Activated CD8-positive, alpha-beta memory T cell treated with anti-CD3 and anti-CD28 coated beads, Interleukin-2, amount 50 U/mL, for 48 hours (primary cell): Measurements from ENCODE around the gene SNRNP25.
"Not testable (repeated sequence)": the region's sequence is repeated elsewhere in the genome, so short reads cannot be mapped to it uniquely, and the experiment has no call there.

Experiments used
- DNase-seq: peaks from one replicate; pipeline ENCODE4 v3.0.0-alpha.2; 2020

The SNRNP25 gene

DNA sequence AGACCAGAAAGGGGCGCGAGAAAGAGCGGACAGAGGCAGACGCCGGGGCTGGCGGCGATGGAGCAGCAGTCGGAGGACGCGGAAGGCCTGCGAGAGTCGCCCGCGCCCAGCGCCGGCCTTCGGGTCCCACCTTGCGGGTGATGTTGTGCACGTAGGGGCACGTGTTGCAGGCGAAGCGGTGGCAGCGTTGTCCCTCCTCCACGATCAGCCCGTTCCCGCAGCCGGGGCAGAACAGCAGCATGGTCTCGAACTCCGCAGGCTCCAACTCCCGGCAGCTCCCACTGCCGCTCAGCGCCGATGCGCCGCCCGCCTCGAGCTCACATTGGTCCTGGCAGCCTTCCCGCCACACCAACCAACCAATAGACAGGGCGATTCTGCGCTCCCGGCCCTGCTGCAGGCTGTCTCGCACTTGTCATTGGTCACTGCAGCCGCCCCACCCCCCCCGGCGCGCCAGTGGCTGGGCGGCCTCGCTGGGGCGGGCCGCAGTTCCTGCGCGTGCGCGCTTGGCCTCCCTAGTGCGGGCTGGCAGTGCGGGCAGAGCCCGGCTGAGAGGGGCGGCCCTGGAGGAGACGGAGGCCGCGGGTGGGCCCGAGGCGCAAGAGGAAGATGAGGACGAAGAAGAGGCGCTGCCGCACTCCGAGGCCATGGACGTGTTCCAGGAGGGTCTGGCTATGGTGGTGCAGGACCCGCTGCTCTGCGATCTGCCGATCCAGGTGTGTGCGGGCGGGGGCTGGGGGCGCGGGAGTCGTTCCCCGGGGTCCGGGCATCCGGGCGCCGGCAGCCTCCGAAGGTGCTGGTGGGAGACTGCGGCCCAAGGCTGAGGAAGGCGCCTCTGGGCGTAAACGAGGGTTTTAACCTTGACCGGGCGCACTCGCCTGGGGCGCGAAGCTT, at the start of gene SNRNP25, which contains the start of gene POLR3K:
TSS of gene SNRNP25 (plus strand) at position 483 of the 891 bp plus-strand sequence. CDS start at position 672, 189 bp downstream.
TSS of gene POLR3K (minus strand) at position 263 of the 891 bp plus-strand sequence. CDS start at position 241, 22 bp downstream.
- DNase-seq: peak; percentile 98

DNA sequence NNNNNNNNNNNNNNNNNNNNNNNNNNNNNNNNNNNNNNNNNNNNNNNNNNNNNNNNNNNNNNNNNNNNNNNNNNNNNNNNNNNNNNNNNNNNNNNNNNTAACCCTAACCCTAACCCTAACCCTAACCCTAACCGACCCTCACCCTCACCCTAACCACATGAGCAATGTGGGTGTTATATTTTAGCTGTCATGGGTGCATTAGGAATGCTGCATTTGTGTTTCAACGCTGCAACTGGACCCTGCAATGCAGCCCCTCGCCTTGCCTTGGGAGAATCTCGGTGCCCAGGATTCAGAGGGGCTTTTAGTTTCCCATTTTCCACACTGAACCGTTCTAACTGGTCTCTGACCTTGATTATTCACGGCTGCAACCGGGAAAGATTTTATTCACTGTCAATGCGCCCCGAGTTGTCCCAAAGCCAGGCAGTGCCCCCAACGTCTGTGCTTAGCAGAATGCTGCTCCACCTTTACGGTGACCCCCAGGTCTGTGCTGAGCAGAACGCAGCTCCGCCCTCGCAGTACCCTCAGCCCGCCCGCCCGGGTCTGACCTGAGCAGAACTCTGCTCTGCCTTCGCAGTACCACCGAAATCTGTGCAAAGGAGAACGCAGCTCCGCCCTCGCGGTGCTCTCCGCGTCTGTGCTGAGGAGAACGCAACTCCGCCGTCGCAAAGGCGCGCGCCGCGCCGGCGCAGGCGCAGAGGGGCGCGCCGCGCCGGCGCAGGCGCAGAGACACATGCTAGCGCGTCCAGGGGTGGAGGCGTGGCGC, 43.5 kb upstream of the SNRNP25 start:
- peak; percentile 70 for DNase-seq

DNA sequence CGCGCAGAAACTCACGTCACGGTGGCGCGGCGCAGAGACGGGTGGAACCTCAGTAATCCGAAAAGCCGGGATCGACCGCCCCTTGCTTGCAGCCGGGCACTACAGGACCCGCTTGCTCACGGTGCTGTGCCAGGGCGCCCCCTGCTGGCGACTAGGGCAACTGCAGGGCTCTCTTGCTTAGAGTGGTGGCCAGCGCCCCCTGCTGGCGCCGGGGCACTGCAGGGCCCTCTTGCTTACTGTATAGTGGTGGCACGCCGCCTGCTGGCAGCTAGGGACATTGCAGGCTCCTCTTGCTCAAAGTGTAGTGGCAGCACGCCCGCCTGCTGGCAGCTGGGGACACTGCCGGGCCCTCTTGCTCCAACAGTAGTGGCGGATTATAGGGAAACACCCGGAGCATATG, 42.9 kb upstream of the SNRNP25 start:
- peak; percentile 93 for DNase-seq

DNA sequence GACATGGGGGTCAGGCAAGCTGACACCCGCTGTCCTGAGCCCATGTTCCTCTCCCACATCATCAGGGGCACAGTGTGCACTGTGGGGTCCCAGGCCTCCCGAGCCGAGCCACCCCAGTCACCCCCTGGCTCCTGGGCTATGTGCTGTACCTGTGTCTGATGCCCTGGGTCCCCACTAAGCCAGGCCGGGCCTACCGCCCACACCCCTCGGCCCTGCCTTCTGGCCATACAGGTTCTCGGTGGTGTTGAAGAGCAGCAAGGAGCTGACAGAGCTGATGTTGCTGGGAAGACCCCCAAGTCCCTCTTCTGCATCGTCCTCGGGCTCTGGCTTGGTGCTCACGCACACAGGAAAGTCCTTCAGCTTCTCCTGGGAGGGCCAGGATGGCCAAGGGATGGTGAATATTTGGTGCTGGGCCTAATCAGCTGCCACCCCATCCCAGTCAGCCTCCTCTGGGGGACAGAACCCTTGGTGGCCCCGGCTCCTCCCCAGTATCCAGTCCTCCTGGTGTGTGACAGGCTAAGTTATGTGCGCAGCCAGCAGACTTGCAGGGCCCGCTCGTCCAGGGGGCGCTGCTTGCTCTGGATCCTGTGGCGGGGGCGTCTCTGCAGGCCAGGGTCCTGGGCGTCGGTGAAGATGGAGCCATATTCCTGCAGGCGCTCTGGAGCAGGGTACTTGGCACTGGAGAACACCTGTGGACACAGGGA, 36.4 kb upstream of the SNRNP25 start:
- DNase-seq: not testable (repeated sequence)

DNA sequence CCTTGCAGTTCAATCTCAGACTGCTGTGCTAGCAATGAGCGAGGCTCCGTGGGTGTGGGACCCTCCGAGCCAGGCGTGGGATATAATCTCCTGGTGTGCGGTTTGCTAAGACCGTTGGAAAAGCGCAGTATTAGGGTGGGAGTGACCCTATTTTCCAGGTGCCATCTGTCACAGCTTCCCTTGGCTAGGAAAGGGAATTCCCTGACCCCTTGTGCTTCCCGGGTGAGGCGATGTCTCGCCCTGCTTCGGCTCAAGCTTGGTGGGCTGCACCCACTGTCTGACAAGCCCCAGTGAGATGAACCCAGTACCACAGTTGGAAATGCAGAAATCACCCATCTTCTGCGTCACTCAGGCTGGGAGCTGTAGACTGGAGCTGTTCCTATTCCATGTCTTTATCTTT, 32.7 kb upstream of the SNRNP25 start:
- DNase-seq: not testable (repeated sequence)

DNA sequence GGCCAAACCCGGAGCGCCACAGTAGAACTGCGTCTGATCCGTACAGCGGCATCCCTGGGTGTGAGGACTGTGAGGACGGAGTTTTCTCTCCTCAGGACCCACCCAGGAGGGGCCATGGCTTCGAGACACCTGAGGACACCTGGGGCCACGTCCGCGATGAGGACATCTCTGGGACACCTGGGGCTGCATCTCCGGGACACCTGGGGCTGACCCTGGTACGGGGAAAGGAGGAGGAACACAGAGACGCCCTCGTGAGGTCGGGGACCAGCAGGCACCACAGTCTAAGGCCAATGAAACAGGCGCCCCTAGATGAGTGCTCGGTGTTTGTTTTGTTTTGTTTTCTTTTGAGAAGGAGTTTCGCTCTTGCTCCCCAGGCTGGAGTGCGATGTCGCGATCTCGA, 29.5 kb upstream of the SNRNP25 start:
- DNase-seq: not testable (repeated sequence)

DNA sequence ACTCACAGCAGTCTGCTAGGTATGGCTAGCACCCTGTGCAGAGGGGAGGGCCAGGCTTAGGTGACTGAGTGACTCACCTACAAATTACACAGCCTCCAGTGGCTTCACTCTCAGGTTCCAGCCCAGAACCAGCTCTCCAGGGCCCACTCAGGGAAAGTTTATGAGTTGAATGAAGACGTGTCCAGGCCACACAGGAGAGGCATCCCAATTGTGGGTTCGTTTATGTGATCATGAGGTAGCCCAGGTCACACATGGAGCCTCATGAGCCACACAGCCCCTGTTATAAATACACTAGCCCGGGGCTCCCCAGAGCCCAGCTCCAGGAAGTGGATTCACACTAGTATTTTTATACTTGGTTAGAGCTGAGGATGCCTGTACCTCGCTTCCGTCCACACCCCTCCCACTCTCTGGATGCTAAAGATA, 27.7 kb upstream of the SNRNP25 start:
- DNase-seq: not testable (repeated sequence)

DNA sequence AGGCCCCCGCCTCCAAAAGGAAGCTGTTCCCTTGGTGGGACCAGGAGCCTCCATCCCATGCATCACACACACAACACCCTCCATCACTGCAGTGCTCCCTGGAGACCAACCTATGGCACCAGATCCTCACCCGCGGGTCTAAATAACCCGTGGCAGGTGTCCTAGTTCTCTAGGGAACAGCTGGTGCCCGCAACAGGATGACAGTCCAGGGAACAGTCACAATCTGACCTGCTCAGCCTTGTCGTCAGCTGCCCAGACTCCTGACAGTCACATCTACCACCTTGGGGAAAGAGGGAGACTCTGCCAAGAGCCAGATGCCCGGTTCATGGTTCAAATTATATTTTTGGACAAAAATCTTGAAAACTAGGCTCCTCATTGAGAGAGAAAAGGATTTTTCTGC, 23.0 kb upstream of the SNRNP25 start:
- DNase-seq: not testable (repeated sequence)

DNA sequence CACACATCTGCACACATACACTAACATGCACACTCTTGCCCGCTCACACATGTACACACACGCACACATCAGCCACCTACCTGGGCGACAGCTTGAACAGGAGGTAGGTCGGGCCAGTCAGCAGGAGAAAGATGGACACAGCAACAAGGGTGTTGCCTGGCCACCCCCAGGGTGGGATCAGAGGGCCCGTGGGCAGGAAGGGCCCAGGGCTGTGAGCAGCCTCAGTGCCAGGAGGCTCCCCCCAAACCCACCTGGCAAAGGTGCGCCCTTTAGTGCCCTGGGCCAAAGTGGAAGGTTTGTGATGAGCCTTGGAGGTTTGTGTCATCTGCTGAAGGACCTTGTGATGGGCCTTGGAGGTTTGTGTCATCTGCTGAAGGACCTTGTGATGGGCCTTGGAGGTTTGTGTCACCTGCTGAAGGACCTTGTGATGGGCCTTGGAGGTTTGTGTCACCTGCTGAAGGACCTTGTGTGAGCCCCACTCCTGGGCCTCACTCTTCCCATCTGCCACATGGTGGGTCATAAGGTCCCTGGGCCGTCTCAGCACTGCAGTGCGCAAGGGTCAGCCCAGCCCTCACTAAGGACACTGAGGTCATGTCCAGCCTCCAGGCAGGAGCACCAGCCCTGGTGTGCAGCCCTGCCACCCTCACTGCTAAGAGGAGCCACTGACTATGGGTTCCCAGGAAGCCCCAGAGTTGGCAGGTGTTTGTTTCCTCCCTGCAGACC, 20.3 kb upstream of the SNRNP25 start:
- not testable (repeated sequence) for DNase-seq

DNA sequence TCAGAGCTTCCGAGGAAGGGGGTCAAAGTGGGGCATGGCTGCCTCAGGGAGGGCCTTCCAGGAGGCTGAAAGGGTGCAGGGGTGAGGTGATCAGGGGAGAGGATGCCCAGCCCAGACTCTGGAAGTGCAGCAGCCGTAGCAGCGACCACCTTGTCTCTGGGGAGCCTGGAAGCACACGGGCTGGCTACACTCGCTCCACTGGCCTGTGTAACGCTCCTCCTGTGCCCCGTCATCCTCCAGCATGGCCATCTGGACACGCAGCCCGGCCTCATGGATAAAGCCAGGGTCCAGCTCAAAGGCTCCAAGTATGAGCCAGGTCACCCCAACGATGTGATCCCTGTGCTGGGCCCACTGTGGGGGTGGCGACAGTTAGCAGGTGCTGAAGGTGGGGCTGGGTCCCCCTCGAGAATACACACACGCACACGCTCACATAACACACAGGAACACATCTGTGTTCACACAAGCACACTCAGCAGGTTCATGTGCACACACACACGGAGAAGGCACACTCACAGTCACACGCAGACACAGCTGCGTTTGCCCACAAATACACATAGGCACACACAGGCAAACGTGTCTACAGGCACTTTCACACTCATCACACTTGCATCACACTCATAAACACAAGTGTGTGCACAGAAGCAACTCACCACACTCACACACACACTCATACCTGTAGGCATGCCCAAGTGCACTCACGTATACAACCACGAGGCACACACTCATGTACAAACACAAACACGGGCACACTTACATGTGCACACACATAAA, 19.6 kb upstream of the SNRNP25 start:
- no peak for DNase-seq

DNA sequence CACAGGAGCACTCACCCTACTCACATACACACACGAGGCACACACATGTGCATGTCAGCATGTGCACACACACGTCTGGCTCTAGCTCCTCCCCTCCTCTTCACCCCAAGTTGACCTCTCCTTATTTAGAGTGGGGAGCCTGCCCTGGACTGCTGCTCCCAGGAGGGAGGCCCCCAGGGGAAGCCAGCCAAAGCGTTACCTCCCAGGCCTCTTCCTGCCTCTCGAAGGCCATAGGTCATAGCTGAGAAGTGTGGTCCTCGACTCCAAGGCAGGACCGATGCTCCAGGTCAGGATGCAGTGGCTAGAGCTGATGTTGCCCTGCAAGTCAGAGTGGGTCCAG, 19.0 kb upstream of the SNRNP25 start:
- no peak for DNase-seq

DNA sequence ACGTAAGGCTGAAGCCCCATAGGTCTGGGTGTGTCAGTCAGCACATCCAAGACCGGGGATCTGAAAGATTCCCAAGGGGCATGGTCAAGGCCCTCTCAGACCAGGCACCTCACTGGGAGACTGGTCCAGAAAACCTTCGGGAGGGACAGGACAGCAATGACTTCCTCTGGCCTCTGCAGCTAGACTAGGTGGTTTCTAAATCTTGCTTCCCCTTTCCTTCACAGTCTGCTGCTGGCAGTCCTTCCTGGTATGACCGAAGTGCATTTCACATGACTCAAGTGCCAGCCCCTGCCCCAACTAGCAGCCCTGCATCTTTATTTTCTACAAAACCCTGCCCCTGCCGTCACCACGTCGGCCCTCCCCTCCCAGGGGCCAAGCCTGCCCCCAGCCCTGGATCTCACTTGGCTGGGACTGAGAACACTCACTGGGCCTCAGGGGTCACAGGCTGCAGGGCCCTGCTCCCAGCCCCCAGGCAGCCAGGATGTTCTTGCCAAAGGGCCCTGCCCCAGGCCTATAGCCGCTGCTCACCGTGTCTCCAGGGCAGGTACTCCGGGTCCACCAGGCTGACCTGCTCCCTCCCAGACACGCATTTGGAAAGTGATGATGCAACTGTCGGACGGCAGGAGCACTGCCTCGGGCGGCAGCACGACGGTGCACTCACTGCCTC, 18.5 kb upstream of the SNRNP25 start:
- no peak for DNase-seq

DNA sequence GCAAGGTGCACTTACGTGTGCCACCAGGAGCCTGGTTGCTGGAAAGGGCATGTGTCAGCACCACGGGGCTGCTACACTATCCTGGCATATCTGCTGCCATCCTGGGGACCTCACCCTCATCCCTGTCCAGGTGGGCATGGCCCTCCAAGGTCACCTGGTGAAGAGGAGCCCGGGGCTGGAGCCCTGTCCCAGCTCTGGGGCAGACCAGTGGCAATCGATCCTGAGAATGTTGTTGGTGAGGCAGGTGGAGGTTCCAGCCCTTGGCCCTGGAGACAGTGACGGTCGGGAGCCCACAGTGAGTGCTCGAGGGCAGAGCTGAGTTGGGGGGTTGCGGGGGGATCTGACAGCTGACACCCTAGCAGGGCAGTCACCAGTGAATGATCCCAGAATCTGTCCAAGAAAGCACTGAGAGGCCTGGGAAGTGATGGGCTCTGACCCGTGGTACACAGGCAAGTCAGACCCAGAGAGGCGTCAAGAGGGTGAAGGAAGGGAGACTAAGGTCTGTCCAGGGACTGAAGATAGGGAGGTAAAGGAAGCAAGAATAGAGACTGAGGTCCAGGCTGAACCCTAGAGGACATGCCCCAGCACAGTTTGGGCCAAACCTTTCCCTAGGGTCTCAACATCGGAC, 17.8 kb upstream of the SNRNP25 start:
- no peak for DNase-seq

DNA sequence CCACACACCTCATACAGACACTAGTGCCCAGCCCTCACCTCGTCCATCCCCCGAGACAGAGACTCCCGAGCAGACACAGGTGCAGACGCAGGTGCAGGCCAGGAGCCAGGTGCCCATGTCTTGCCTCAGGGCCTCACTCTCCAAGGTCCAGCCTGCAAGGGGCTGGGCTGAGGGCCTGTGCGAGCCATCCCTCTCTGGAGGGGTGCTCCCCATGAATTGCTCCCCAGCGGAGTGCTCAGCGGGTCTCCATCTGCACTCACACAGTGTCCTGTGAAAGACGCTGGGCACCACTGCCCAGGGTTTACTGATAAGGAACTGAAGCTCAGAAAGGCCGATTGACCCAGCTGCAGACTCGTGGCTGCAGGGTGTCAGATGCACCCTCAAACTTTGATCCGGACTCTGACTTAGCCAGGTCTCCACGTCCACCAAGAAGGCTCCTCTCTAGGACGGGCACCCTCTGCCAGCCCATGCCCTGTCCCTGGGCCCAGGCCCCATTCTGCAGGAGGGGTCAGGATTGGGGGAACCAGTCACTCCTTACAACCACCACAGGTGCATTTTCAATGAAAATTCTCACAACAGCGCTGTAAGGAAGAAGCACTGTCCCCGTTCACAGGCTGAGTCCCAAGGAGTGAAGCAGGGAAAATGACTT, 17.2 kb upstream of the SNRNP25 start:
- no peak for DNase-seq

DNA sequence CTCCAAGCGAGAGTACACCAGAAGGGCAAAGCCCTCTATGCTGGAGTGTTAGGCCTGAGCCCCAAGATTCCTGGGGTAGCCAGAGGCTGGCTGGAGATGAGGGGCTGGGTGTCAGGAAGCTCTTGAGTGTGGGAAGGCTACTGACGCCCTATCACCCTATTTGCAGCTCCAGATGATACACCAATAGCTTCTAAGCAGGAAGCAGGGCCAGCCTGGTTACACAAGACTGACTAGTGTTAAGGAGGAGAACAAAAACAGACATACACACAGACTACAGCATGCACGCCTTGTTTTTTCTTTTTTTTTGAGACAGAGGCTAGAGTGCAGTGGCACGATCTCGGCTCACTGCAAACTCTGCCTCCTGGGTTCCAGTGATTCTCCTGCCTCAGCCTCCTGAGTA, 16.1 kb upstream of the SNRNP25 start:
- no peak for DNase-seq

DNA sequence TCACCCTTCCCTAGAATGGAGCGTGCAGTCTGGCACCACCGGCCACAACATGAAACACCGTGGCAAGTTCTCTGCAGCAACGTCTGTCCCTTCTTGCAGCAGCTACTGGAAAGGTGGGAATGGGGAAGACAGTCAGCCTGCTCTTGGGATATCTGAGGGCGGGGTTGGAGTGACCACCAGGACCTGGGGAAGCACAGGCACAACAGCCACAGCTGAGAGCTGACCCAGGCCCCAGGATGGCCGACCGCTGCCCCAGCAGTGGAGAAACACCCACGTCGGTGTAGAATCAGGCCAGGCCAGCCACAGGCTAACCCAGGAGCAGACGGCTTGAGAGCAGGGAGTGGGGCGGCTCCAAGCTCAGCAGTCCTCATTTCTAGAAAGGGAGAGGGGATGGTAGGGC, 15.4 kb upstream of the SNRNP25 start:
- not testable (repeated sequence) for DNase-seq

DNA sequence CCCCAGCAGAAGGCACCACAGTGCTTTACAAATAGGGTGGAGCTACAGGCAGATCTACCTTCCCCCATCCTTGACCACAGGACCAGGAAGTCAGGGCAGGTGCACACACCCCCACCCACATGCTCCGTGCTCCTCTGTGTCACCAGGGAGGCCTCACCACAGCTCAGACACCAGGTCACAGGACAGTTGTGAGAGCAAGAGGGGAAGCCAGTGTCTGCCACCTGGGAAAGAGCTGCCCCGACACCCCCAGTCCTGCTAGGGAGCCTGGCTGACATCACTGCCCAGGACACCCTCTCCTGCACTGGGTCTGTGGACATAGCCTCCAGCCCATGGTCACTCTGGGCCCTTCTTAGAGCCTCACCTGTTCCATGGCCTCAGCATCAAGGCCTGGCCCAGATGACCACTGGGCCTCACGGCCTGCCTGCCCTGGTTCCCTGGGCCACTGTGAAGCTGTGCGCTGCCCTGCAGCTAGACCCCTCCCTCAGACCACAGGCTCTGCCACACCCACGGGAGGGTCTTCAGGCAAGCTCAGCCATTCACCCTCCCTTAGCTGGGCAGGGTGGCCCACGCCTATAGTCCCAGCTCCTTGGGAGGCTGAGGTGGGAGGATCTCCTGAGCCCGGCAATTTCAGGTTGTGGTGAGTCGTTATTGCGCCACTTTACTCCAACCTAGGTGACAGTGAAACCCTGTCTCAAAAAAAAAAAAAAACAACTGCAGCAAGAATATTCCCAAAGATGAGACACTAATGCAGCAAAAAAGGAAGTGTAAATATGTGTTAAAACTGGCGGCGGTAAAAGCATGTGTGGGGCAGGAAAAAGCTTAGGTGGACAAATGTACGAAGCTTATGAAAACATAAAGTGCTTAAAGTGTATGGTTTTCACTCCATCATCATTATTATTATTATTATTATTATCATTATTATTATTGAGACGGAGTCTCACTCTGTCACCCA, 14.4 kb upstream of the SNRNP25 start:
- peak; percentile 64 for DNase-seq

DNA sequence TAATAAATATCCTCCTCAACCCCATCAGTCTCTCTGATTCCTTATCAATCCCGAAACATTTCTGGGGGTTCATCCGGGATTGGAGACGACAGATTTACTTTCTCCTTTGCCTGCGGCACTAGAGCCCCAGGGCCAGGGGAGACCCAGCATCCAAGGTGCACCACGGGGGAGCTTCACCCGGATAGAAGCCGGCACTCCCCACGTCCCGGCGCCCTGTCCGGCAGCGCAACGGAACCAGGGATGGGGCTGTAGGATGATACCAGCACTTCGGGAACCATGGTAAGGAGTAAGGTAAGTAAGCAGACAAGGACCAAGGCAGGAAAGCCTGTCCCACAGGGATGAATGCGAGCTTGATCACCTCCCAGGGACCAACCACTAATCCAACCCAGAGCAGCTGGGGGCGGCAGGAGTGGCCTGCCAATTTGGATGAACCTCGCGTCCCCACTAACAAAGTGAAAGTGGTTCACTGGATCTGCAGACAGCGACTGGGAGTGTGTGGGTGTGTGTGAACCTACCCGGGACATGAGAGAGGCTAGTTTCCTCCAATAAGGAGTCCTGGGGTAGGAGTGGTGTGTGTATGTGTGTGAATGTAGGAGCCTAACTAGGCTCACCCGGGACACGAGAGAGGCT, 12.1 kb upstream of the SNRNP25 start:
- DNase-seq: no peak
